GM20000 (cell line): ENCODE data around the gene ZNF831.

Experiments used
- DNase-seq: peaks from one replicate; pipeline ENCODE4 v3.0.0; 2012; ENCODE audit warnings: low spot score
- TF ChIP-seq, protein P1 (sequence below): IDR thresholded peaks from 2 replicates; pipeline ENCODE4 v1.5.1; 2012; ENCODE audit warnings: mild to moderate bottlenecking, control low read depth; ENCODE audit errors: extremely low read depth, missing control alignments

The ZNF831 gene

GRCh38 chr20:59147586-59147985, 16.0 kb upstream of the ZNF831 start:
- TF ChIP-seq, protein P1, sequence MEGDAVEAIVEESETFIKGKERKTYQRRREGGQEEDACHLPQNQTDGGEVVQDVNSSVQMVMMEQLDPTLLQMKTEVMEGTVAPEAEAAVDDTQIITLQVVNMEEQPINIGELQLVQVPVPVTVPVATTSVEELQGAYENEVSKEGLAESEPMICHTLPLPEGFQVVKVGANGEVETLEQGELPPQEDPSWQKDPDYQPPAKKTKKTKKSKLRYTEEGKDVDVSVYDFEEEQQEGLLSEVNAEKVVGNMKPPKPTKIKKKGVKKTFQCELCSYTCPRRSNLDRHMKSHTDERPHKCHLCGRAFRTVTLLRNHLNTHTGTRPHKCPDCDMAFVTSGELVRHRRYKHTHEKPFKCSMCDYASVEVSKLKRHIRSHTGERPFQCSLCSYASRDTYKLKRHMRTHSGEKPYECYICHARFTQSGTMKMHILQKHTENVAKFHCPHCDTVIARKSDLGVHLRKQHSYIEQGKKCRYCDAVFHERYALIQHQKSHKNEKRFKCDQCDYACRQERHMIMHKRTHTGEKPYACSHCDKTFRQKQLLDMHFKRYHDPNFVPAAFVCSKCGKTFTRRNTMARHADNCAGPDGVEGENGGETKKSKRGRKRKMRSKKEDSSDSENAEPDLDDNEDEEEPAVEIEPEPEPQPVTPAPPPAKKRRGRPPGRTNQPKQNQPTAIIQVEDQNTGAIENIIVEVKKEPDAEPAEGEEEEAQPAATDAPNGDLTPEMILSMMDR: no peak
- no peak for DNase-seq

DNA sequence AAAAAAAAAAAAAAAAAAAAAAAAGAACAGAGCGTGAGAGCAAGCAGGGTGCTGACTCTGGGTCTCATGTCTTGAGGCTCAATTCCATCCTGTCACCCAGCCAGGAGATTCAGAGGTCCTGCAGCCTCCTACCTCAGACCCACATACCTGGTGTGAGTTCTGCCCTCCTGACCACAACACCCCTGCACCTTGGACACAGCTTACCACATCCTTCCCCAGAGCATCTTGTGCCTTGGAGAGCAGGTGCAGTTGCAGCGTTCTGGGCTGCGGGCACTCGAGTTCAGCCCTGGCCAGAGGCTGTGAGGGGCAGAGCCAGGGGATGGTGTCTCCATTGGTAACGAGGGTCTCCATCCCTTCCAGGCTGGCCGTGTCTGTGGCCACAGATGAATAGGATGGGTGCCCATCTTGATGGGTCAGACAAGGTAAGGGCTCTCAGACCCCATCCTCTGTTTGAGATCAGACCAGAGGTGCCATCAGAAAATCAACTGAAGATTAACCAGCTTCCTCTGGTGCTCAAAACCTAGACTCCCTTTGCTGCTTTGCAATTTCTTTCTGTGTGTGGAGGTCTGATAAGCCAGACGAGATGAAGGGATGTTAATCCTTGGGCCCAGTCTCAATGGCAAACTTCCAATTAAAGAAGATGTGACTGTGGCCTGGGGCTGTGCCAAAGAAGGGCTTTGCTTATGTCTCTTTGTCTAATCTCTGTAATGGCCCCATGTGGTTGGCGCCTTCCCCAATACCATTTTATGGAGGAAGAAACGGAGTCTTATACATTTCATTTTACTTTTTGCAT, 14.7 kb upstream of the ZNF831 start:
- TF ChIP-seq, protein P1: no peak
- DNase-seq: no peak

DNA sequence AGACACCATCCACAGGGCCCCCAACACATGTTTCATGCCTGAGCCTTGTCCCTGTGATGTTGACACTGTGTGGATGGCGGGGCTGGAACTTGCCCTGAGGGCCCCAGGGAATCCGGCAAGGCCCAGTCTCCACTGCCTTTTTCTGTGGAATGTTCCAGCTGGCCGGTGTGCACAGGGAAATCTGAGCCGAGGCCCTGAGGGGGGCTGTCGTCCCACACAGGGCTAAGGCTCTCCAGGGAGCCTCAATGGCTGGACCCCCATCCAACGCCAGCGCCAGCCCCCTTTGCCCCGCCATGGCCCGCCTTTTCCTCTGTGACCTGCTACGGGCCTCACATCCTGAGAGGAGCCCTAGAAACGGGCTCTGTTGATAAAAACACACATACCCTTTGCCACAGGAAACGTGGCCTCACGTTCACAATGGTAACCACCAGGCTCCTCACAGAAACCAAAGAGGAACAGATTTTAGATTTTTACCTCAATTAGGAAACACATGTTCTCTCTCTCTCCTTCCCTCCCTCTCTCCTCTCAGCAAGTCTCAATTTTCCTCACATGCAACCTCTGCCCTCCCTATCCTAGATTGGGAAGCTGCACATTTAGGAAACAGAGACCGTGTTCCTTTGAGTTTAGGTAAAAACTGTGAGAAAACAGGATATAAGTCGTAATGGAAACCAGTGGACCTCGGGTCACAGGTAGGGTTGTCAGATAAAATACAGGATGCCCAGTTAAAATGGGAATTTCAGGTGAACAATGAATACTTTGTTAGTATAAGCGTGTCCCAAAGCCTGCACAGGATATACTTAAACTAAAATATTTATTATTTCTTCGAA, 13.7 kb upstream of the ZNF831 start:
- TF ChIP-seq, protein P1: no peak
- no peak for DNase-seq

- TF ChIP-seq, protein P1: no peak
- DNase-seq: no peak
Observed at GRCh38 chr20:59150821-59151251, 12.8 kb upstream of the ZNF831 start.

- TF ChIP-seq, protein P1: no peak
- DNase-seq: no peak
Observed at GRCh38 chr20:59151391-59151790, 12.2 kb upstream of the ZNF831 start.

GRCh38 chr20:59151820-59152219, 11.8 kb upstream of the ZNF831 start:
- no peak for DNase-seq
- TF ChIP-seq, protein P1: no peak

DNA sequence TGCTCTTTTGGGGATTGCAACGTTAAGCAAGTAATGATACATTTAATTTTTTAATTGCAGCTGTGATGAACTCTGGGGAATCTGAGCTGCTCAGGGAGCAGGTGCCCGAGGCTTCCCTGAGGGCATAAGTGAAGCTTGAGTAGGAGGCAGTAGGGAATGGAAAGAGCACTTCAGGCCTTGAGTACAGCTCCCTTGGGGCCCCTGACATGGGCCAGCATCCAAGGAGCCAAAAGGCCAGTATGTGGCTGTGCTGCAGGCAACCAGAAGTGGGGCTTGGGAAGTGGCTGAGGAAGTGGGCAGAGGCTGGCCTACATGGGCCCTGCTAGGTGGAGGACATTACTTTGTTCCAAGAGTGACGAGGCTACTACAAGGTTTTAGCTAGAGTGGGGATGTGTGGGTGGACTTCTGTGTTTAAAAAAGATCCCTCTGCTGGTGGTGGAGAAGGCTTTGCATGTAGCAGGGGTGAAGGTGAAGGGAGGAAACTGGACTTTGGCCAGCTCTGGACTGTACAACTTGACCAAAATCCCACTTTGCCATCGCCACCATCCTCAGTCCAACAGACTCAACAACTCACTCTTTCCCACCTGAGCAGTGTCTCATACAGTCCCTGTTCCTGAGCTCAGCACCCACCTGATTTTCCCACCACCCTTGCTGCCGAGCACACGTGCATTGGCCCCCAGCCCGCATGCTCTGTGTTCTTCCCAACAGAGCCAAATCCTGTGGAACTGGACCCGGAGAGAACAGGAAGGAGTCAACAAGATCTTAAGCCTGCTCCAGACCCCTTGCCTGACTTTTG, 10.9 kb upstream of the ZNF831 start:
- no peak for DNase-seq
- TF ChIP-seq, protein P1: no peak
